HEK293 (cell line): ENCODE measurements around the gene ATP5F1D.

ENCODE experiments used
- KLF16 ChIP-seq: fragments of 450-650 bp; formaldehyde crosslinking; IDR thresholded peaks from 2 replicates; pipeline ENCODE4 v1.5.1; 2017; ENCODE audit warnings: missing biosample characterization, missing genetic modification characterization
- KLF8 ChIP-seq: fragments of 450-650 bp; formaldehyde crosslinking; IDR thresholded peaks from 2 replicates; pipeline ENCODE4 v1.5.1; 2016; ENCODE audit warnings: missing biosample characterization, missing genetic modification characterization
- SALL2 ChIP-seq: fragments of 450-650 bp; formaldehyde crosslinking; IDR thresholded peaks from 2 replicates; pipeline ENCODE4 v1.5.0; 2017; ENCODE audit warnings: missing biosample characterization, mild to moderate bottlenecking, missing genetic modification characterization, borderline replicate concordance
- SP2 ChIP-seq: fragments of 450-650 bp; formaldehyde crosslinking; IDR thresholded peaks from 2 replicates; pipeline ENCODE4 v1.5.1; 2016; ENCODE audit warnings: missing biosample characterization, missing genetic modification characterization
- ZIC2 ChIP-seq: fragments of 450-650 bp; formaldehyde crosslinking; IDR thresholded peaks from 2 replicates; pipeline ENCODE4 v1.5.1; 2016; ENCODE audit warnings: missing biosample characterization, missing genetic modification characterization
- ZNF140 ChIP-seq: fragments of 450-650 bp; formaldehyde crosslinking; IDR thresholded peaks from 2 replicates; pipeline ENCODE4 v1.5.1; 2016; ENCODE audit warnings: missing biosample characterization, missing genetic modification characterization
- ZNF239 ChIP-seq: fragments of 450-650 bp; formaldehyde crosslinking; IDR thresholded peaks from 2 replicates; pipeline ENCODE4 v1.5.1; 2016; ENCODE audit warnings: missing biosample characterization, missing genetic modification characterization
- ZNF354C ChIP-seq: fragments of 450-650 bp; formaldehyde crosslinking; IDR thresholded peaks from 2 replicates; pipeline ENCODE4 v1.5.1; 2016; ENCODE audit warnings: missing biosample characterization, missing genetic modification characterization, low read depth, borderline replicate concordance
- ZNF37A ChIP-seq: fragments of 450-650 bp; IDR thresholded peaks from 2 replicates; pipeline ENCODE4 v1.5.1; 2018; ENCODE audit warnings: missing biosample characterization, missing genetic modification characterization
- ZNF501 ChIP-seq: fragments of 450-650 bp; formaldehyde crosslinking; IDR thresholded peaks from 2 replicates; pipeline ENCODE4 v1.5.1; 2016; ENCODE audit warnings: missing biosample characterization, missing genetic modification characterization
- ZNF558 ChIP-seq: fragments of 450-650 bp; formaldehyde crosslinking; IDR thresholded peaks from 2 replicates; pipeline ENCODE4 v1.5.1; 2016; ENCODE audit warnings: missing biosample characterization, missing genetic modification characterization
- ZNF560 ChIP-seq: fragments of 450-650 bp; formaldehyde crosslinking; IDR thresholded peaks from 2 replicates; pipeline ENCODE4 v1.5.1; 2017; ENCODE audit warnings: missing biosample characterization, missing genetic modification characterization, borderline replicate concordance
- ZNF600 ChIP-seq: fragments of 450-650 bp; formaldehyde crosslinking; IDR thresholded peaks from 2 replicates; pipeline ENCODE4 v1.5.1; 2016; ENCODE audit warnings: missing biosample characterization, missing genetic modification characterization
- ZNF658 ChIP-seq: fragments of 450-650 bp; formaldehyde crosslinking; IDR thresholded peaks from 2 replicates; pipeline ENCODE4; 2016; ENCODE audit warnings: missing biosample characterization, missing genetic modification characterization
- ZNF670 ChIP-seq: fragments of 450-650 bp; formaldehyde crosslinking; IDR thresholded peaks from 2 replicates; pipeline ENCODE4 v1.5.1; 2016; ENCODE audit warnings: missing biosample characterization, missing genetic modification characterization, low read depth
- ZNF677 ChIP-seq: fragments of 450-650 bp; IDR thresholded peaks from 2 replicates; pipeline ENCODE4 v1.5.0; 2018; ENCODE audit warnings: missing biosample characterization, mild to moderate bottlenecking, missing genetic modification characterization, moderate library complexity
- ZNF701 ChIP-seq: fragments of 450-650 bp; formaldehyde crosslinking; IDR thresholded peaks from 2 replicates; pipeline ENCODE4 v1.5.1; 2016; ENCODE audit warnings: missing biosample characterization, missing genetic modification characterization
- ZNF76 ChIP-seq: fragments of 450-650 bp; formaldehyde crosslinking; IDR thresholded peaks from 2 replicates; pipeline ENCODE4; 2016; ENCODE audit warnings: low read depth, missing biosample characterization, missing genetic modification characterization, borderline replicate concordance
- TF ChIP-seq, protein P1 (sequence below): fragments of 450-650 bp; formaldehyde crosslinking; IDR thresholded peaks from 2 replicates; pipeline ENCODE4 v1.5.1; 2016; ENCODE audit warnings: missing biosample characterization, missing genetic modification characterization
- TF ChIP-seq, protein P2 (sequence below): fragments of 450-650 bp; IDR thresholded peaks from 2 replicates; pipeline ENCODE4 v1.5.1; 2018; ENCODE audit warnings: missing biosample characterization, mild to moderate bottlenecking, missing genetic modification characterization
- TF ChIP-seq, protein P3 (sequence below): fragments of 450-650 bp; formaldehyde crosslinking; IDR thresholded peaks from 2 replicates; pipeline ENCODE4 v1.5.1; 2016; ENCODE audit warnings: missing biosample characterization, missing genetic modification characterization
- TF ChIP-seq, protein P4 (sequence below): fragments of 450-650 bp; formaldehyde crosslinking; IDR thresholded peaks from 2 replicates; pipeline ENCODE4 v1.5.1; 2016; ENCODE audit warnings: missing biosample characterization, missing genetic modification characterization, borderline replicate concordance
- TF ChIP-seq, protein P5 (sequence below): fragments of 450-650 bp; formaldehyde crosslinking; IDR thresholded peaks from 2 replicates; pipeline ENCODE4 v1.5.1; 2017; ENCODE audit warnings: missing biosample characterization, missing genetic modification characterization
- TF ChIP-seq, protein P6 (sequence below): fragments of 450-650 bp; formaldehyde crosslinking; IDR thresholded peaks from 2 replicates; pipeline ENCODE4 v1.5.1; 2016; ENCODE audit warnings: missing biosample characterization, missing genetic modification characterization

Gene ATP5F1D

DNA sequence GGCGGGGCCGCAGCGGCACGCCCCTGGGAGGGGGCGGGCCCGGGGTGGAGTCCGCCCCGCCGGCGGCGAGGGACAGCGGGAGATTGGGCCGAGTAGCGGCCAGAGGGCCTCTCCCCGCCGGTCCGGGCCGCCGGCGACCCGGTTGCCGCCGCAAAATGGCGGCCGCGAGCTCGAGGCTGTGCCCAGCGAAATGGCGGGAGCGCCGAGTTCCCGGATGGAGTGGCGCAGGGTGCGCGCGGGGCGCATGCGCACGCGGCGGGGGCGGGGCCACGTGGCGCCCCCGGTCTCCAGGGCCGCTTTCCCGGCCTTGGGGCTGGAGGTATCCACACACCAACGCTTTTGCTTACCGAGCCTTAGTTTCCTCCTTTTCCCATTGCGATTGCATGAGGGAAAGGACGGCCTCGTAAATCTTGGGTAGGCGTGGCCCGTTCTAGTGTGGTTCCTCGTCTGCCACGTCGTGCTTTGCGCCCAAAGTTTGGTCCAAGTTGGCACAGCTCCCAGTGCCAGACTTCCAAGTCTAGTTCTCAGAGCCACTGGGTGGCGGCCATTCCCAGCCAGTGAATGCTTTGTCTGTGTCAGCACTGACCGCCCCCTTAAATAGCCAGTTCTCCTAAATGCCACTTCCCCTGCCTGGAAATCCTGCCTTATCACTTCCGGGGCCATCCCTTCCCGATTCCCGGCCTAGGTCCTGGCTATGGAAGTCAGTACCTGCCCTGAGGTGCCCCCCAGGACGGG, 28.1 kb downstream of the ATP5F1D start (continued):
- TF ChIP-seq, protein P1, sequence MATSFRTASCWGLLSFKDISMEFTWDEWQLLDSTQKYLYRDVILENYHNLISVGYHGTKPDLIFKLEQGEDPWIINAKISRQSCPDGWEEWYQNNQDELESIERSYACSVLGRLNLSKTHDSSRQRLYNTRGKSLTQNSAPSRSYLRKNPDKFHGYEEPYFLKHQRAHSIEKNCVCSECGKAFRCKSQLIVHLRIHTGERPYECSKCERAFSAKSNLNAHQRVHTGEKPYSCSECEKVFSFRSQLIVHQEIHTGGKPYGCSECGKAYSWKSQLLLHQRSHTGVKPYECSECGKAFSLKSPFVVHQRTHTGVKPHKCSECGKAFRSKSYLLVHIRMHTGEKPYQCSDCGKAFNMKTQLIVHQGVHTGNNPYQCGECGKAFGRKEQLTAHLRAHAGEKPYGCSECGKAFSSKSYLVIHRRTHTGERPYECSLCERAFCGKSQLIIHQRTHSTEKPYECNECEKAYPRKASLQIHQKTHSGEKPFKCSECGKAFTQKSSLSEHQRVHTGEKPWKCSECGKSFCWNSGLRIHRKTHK (tag by site-specific recombination), result no peak
- 0 out of 2 replicates have a peak, but pooled peaks have one; percentile 40 for TF ChIP-seq ZNF76 (tag by site-specific recombination)
- TF ChIP-seq KLF16, result peak; percentile 86
- TF ChIP-seq, protein P2, sequence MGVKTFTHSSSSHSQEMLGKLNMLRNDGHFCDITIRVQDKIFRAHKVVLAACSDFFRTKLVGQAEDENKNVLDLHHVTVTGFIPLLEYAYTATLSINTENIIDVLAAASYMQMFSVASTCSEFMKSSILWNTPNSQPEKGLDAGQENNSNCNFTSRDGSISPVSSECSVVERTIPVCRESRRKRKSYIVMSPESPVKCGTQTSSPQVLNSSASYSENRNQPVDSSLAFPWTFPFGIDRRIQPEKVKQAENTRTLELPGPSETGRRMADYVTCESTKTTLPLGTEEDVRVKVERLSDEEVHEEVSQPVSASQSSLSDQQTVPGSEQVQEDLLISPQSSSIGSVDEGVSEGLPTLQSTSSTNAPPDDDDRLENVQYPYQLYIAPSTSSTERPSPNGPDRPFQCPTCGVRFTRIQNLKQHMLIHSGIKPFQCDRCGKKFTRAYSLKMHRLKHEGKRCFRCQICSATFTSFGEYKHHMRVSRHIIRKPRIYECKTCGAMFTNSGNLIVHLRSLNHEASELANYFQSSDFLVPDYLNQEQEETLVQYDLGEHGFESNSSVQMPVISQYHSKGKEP, result no peak
- TF ChIP-seq SALL2 (tag by site-specific recombination), result no peak
- no peak for TF ChIP-seq ZNF354C
- TF ChIP-seq ZNF701 (tag by site-specific recombination), result no peak
- TF ChIP-seq ZNF501, result no peak
- TF ChIP-seq, protein P3, sequence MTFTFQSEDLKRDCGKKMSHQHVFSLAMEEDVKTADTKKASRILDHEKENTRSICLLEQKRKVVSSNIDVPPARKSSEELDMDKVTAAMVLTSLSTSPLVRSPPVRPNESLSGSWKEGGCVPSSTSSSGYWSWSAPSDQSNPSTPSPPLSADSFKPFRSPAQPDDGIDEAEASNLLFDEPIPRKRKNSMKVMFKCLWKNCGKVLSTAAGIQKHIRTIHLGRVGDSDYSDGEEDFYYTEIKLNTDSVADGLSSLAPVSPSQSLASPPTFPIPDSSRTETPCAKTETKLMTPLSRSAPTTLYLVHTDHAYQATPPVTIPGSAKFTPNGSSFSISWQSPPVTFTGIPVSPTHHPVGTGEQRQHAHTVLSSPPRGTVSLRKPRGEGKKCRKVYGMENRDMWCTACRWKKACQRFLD (tag by site-specific recombination), result no peak
- TF ChIP-seq, protein P4, sequence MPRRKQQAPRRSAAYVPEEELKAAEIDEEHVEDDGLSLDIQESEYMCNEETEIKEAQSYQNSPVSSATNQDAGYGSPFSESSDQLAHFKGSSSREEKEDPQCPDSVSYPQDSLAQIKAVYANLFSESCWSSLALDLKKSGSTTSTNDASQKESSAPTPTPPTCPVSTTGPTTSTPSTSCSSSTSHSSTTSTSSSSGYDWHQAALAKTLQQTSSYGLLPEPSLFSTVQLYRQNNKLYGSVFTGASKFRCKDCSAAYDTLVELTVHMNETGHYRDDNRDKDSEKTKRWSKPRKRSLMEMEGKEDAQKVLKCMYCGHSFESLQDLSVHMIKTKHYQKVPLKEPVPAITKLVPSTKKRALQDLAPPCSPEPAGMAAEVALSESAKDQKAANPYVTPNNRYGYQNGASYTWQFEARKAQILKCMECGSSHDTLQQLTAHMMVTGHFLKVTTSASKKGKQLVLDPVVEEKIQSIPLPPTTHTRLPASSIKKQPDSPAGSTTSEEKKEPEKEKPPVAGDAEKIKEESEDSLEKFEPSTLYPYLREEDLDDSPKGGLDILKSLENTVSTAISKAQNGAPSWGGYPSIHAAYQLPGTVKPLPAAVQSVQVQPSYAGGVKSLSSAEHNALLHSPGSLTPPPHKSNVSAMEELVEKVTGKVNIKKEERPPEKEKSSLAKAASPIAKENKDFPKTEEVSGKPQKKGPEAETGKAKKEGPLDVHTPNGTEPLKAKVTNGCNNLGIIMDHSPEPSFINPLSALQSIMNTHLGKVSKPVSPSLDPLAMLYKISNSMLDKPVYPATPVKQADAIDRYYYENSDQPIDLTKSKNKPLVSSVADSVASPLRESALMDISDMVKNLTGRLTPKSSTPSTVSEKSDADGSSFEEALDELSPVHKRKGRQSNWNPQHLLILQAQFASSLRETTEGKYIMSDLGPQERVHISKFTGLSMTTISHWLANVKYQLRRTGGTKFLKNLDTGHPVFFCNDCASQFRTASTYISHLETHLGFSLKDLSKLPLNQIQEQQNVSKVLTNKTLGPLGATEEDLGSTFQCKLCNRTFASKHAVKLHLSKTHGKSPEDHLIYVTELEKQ (tag by site-specific recombination), result no peak
- TF ChIP-seq SP2 (tag by site-specific recombination), result peak; percentile 82
- TF ChIP-seq ZNF37A (tag by site-specific recombination), result no peak
- no peak for TF ChIP-seq ZNF658
- no peak for TF ChIP-seq ZNF140
- peak; percentile 37; the same call in 1 of the 2 replicates for TF ChIP-seq KLF8
- TF ChIP-seq, protein P5, sequence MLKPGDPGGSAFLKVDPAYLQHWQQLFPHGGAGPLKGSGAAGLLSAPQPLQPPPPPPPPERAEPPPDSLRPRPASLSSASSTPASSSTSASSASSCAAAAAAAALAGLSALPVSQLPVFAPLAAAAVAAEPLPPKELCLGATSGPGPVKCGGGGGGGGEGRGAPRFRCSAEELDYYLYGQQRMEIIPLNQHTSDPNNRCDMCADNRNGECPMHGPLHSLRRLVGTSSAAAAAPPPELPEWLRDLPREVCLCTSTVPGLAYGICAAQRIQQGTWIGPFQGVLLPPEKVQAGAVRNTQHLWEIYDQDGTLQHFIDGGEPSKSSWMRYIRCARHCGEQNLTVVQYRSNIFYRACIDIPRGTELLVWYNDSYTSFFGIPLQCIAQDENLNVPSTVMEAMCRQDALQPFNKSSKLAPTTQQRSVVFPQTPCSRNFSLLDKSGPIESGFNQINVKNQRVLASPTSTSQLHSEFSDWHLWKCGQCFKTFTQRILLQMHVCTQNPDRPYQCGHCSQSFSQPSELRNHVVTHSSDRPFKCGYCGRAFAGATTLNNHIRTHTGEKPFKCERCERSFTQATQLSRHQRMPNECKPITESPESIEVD (tag by site-specific recombination), result no peak
- TF ChIP-seq, protein P6, sequence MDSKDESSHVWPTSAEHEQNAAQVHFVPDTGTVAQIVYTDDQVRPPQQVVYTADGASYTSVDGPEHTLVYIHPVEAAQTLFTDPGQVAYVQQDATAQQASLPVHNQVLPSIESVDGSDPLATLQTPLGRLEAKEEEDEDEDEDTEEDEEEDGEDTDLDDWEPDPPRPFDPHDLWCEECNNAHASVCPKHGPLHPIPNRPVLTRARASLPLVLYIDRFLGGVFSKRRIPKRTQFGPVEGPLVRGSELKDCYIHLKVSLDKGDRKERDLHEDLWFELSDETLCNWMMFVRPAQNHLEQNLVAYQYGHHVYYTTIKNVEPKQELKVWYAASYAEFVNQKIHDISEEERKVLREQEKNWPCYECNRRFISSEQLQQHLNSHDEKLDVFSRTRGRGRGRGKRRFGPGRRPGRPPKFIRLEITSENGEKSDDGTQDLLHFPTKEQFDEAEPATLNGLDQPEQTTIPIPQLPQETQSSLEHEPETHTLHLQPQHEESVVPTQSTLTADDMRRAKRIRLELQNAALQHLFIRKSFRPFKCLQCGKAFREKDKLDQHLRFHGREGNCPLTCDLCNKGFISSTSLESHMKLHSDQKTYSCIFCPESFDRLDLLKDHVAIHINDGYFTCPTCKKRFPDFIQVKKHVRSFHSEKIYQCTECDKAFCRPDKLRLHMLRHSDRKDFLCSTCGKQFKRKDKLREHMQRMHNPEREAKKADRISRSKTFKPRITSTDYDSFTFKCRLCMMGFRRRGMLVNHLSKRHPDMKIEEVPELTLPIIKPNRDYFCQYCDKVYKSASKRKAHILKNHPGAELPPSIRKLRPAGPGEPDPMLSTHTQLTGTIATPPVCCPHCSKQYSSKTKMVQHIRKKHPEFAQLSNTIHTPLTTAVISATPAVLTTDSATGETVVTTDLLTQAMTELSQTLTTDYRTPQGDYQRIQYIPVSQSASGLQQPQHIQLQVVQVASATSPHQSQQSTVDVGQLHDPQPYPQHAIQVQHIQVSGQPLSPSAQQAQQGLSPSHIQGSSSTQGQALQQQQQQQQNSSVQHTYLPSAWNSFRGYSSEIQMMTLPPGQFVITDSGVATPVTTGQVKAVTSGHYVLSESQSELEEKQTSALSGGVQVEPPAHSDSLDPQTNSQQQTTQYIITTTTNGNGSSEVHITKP, result no peak
- TF ChIP-seq ZIC2, result no peak
- no peak for TF ChIP-seq ZNF670 (tag by site-specific recombination)
- TF ChIP-seq ZNF239 (tag by site-specific recombination), result no peak
- peak; percentile 63; the same call in 1 of the 2 replicates for TF ChIP-seq ZNF677 (tag by site-specific recombination)
- TF ChIP-seq ZNF600 (tag by site-specific recombination), result peak; percentile 50; the same call in 1 of the 2 replicates
- no peak for TF ChIP-seq ZNF558 (tag by site-specific recombination)
- TF ChIP-seq ZNF560 (tag by site-specific recombination), result no peak
